NT2/D1 (cell line): ENCODE measurements around the gene CD24.

Experiments used
- SUZ12 ChIP-seq: IDR thresholded peaks from 2 replicates; pipeline ENCODE4 v1.6.1; 2011; ENCODE audit not compliant: insufficient read length, insufficient read depth; ENCODE audit errors: extremely low read depth
- ZNF274 ChIP-seq: IDR thresholded peaks from 2 replicates; pipeline ENCODE4 v1.6.1; 2011; ENCODE audit warnings: mild to moderate bottlenecking, low read depth, low read length

GRCh38 chr6:106995640-106996039 is 21.1 kb upstream of the CD24 start:
- TF ChIP-seq ZNF274: no peak
- TF ChIP-seq SUZ12: no peak
